HCT116 (cell line): ENCODE measurements around the gene IBA57.
"Not testable (repeated sequence)": the region's sequence is repeated elsewhere in the genome, so short reads cannot be mapped to it uniquely, and the experiment has no call there.

Experiments used
- CBX3 ChIP-seq: IDR thresholded peaks from 2 replicates; pipeline ENCODE4 v1.6.1; 2012; ENCODE audit warnings: low read depth
- MAX ChIP-seq: IDR thresholded peaks from 2 replicates; pipeline ENCODE4 v1.6.1; 2012
- POLR2A ChIP-seq: IDR thresholded peaks from 2 replicates; pipeline ENCODE4 v1.7.0; 2011; ENCODE audit warnings: borderline replicate concordance; ENCODE audit not compliant: insufficient read depth, insufficient read length; ENCODE audit errors: extremely low read depth
- POLR2AphosphoS5 ChIP-seq: IDR thresholded peaks from 2 replicates; pipeline ENCODE4 v1.6.1; 2011; ENCODE audit warnings: mild to moderate bottlenecking, low read depth, low read length, moderate library complexity
- YY1 ChIP-seq: IDR thresholded peaks from 2 replicates; pipeline ENCODE4 v1.6.1; 2011; ENCODE audit warnings: low read length, low read depth, moderate library complexity, mild to moderate bottlenecking; ENCODE audit not compliant: insufficient replicate concordance; ENCODE audit errors: extremely low read depth
- TF ChIP-seq, protein P1 (sequence below), 3 experiments: fragments of 200-600 bp in 1 of 3; sonication (generic) in 1 of 3; IDR thresholded peaks in 2 of 3; conservative IDR thresholded peaks in 1 of 3; 2 replicates each; pipeline ENCODE4 v1.5.1; 2012 to 2017; ENCODE audit warnings: low read depth in 2 of 3, low read length in 2 of 3, antibody characterized with exemption in 1 of 3, borderline replicate concordance in 1 of 3, control low read depth in 1 of 3, mild to moderate bottlenecking in 1 of 3, mixed read lengths in 1 of 3, mixed run types in 1 of 3, moderate library complexity in 1 of 3; ENCODE audit not compliant: insufficient read depth in 1 of 3

DNA sequence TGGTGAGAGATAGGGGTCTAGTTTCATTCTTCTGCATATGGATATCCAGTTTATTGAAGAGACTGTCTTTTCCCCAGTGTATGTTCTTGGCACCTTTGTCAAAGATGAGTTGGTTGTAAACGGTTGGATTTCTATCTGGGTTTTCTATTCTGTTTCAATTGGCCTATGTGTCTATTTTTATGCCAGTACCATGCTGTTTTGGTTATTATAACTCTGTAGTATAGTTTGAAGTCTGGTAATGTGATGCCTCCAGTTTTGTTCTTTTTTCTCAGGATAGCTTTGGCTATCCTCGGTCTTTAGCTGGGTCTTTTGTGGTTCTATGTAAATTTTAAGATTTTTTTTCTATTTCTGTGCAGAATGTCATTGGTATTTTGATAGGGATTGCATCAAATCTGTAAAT lies 22.6 kb downstream of the IBA57 start:
- not testable (repeated sequence) for TF ChIP-seq YY1, POLR2A, POLR2AphosphoS5, MAX, CBX3
- TF ChIP-seq, protein P1, sequence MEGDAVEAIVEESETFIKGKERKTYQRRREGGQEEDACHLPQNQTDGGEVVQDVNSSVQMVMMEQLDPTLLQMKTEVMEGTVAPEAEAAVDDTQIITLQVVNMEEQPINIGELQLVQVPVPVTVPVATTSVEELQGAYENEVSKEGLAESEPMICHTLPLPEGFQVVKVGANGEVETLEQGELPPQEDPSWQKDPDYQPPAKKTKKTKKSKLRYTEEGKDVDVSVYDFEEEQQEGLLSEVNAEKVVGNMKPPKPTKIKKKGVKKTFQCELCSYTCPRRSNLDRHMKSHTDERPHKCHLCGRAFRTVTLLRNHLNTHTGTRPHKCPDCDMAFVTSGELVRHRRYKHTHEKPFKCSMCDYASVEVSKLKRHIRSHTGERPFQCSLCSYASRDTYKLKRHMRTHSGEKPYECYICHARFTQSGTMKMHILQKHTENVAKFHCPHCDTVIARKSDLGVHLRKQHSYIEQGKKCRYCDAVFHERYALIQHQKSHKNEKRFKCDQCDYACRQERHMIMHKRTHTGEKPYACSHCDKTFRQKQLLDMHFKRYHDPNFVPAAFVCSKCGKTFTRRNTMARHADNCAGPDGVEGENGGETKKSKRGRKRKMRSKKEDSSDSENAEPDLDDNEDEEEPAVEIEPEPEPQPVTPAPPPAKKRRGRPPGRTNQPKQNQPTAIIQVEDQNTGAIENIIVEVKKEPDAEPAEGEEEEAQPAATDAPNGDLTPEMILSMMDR (IDR thresholded peaks at IDR 0.05 in 2 of 3, conservative IDR thresholded peaks at IDR 0.05 in 1 of 3; ENCODE audit: borderline replicate concordance in 1 of 3, insufficient read depth in 1 of 3, low read depth in 2 of 3, low read length in 2 of 3): not testable (repeated sequence)
